GM21737 (cell line): Measurements from ENCODE around the gene HNRNPCL4.
"Not testable (repeated sequence)": the region's sequence is repeated elsewhere in the genome, so short reads cannot be mapped to it uniquely, and the experiment has no call there.

ENCODE experiments used
- ATAC-seq: cut with Tn5 transposase; IDR thresholded peaks from one replicate; pipeline ENCODE4 v1.9.1; 2021; ENCODE audit warnings: mild to moderate bottlenecking, moderate library complexity; ENCODE audit not compliant: unreplicated experiment

Gene HNRNPCL4

GRCh38 chr1:13165531-13165930, at the start of gene HNRNPCL4:
TSS of gene HNRNPCL4 (minus strand) at chr1:13165631. CDS start at chr1:13165467, 164 bp downstream.
- not testable (repeated sequence) for ATAC-seq

- ATAC-seq: not testable (repeated sequence)
Measured at GRCh38 chr1:13208712-13209111, 43.3 kb upstream of the HNRNPCL4 start.

- not testable (repeated sequence) for ATAC-seq
Measured at GRCh38 chr1:13201309-13201708, 35.9 kb upstream of the HNRNPCL4 start, which contains the start of gene PRAMEF13. TSS of gene PRAMEF13 (minus strand) at chr1:13201409. CDS start at chr1:13199589, 1,820 bp downstream.

- not testable (repeated sequence) for ATAC-seq
Measured at GRCh38 chr1:13171548-13171947, 6.1 kb upstream of the HNRNPCL4 start, which contains the start of gene PRAMEF9. TSS of gene PRAMEF9 (plus strand) at chr1:13171848. CDS start at chr1:13175281, 3,433 bp downstream.

- ATAC-seq: not testable (repeated sequence)
Measured at GRCh38 chr1:13155909-13156308, 9.5 kb downstream of the HNRNPCL4 start, which contains the start of gene PRAMEF26. TSS of gene PRAMEF26 (minus strand) at chr1:13156009. CDS start at chr1:13153095, 2,914 bp downstream.

- not testable (repeated sequence) for ATAC-seq
Measured at GRCh38 chr1:13116754-13117153, 48.7 kb downstream of the HNRNPCL4 start, which contains the start of gene HNRNPCL2. TSS of gene HNRNPCL2 (minus strand) at chr1:13116854. CDS start at chr1:13116400, 454 bp downstream.
